WTC11 (cell line): ENCODE measurements around the gene AHSA1. TPM values are rescaled to one million over a fixed set of nuclear protein-coding genes. Genes with fewer than 3 reads are reported as not detected.

Source experiments
- ATAC-seq: fragments of 200-7000 bp; cut with Tn5 transposase; 2 replicates; pipeline ENCODE4 v1.10.0; 2021; ENCODE audit warnings: mild to moderate bottlenecking, moderate library complexity
- CTCF ChIA-PET: fragments of 300-600 bp; sonication (Branson Sonifier 250); formaldehyde crosslinking; loops from one replicate; lab custom pipeline; 2021; ENCODE audit warnings: antibody characterized with exemption; lab: Charles Lee
- POLR2A ChIA-PET: fragments of 350-600 bp; sonication (Branson Sonifier 250); formaldehyde crosslinking; loops from one replicate; lab custom pipeline; 2021; ENCODE audit warnings: antibody characterized with exemption; lab: Charles Lee
- DNase-seq: peaks from one replicate; pipeline ENCODE4 v3.0.0; 2021; ENCODE audit warnings: low spot score
- H3K27ac Mint-ChIP-seq: 2 replicates; pipeline ENCODE4 v1.8.0; 2021; ENCODE audit warnings: mixed read lengths
- H3K27me3 Mint-ChIP-seq: 2 replicates; pipeline ENCODE4 v1.8.0; 2021; ENCODE audit warnings: low read depth, mild to moderate bottlenecking, moderate library complexity, mixed read lengths
- H3K36me3 Mint-ChIP-seq: 2 replicates; pipeline ENCODE4 v1.8.0; 2021; ENCODE audit warnings: mixed read lengths
- H3K4me1 Mint-ChIP-seq: 2 replicates; pipeline ENCODE4 v1.8.0; 2022; ENCODE audit warnings: mixed read lengths
- H3K4me3 Mint-ChIP-seq: 2 replicates; pipeline ENCODE4 v1.8.0; 2021; ENCODE audit warnings: mild to moderate bottlenecking, moderate library complexity, mixed read lengths
- H3K9me3 Mint-ChIP-seq: 2 replicates; pipeline ENCODE4 v1.8.0; 2021; ENCODE audit warnings: mixed read lengths
- AFF4 ChIP-seq: sonication (generic); formaldehyde crosslinking; IDR thresholded peaks from 2 replicates; pipeline ENCODE4 v1.8.1; 2023; ENCODE audit warnings: mild to moderate bottlenecking, missing genetic modification reagents, borderline replicate concordance
- ATF2 ChIP-seq: sonication (generic); formaldehyde crosslinking; IDR thresholded peaks from 2 replicates; pipeline ENCODE4 v1.8.1; 2022; ENCODE audit warnings: low read depth, missing genetic modification reagents, borderline replicate concordance
- ATF3 ChIP-seq: sonication (generic); formaldehyde crosslinking; conservative IDR thresholded peaks from 2 replicates; pipeline ENCODE4 v1.8.1; 2022; ENCODE audit warnings: mild to moderate bottlenecking, missing genetic modification reagents
- CREB1 ChIP-seq: sonication (generic); formaldehyde crosslinking; IDR thresholded peaks from 2 replicates; pipeline ENCODE4 v1.8.0; 2023; ENCODE audit warnings: mild to moderate bottlenecking, missing genetic modification reagents
- ELF4 ChIP-seq: sonication (generic); formaldehyde crosslinking; IDR thresholded peaks from 2 replicates; pipeline ENCODE4 v1.8.1; 2022; ENCODE audit warnings: low read depth, mild to moderate bottlenecking, moderate library complexity, missing genetic modification reagents
- ERG ChIP-seq: fragments of 250-450 bp; sonication (Bioruptor Pico); IDR thresholded peaks from 2 replicates; pipeline ENCODE4 v1.8.0; 2021; ENCODE audit warnings: mild to moderate bottlenecking
- ESRRA ChIP-seq: sonication (generic); formaldehyde crosslinking; IDR thresholded peaks from 2 replicates; pipeline ENCODE4 v1.8.1; 2022; ENCODE audit warnings: mild to moderate bottlenecking, missing genetic modification reagents, borderline replicate concordance
- ETV6 ChIP-seq: sonication (generic); formaldehyde crosslinking; IDR thresholded peaks from 2 replicates; pipeline ENCODE4 v1.8.1; 2022; ENCODE audit warnings: mild to moderate bottlenecking, missing genetic modification reagents
- FOXK1 ChIP-seq: sonication (generic); formaldehyde crosslinking; IDR thresholded peaks from 2 replicates; pipeline ENCODE4 v1.8.0; 2022; ENCODE audit warnings: mild to moderate bottlenecking, moderate library complexity, missing genetic modification reagents
- FOXP1 ChIP-seq: sonication (generic); formaldehyde crosslinking; IDR thresholded peaks from 2 replicates; pipeline ENCODE4 v1.8.0; 2022; ENCODE audit warnings: missing genetic modification reagents, mild to moderate bottlenecking, moderate library complexity, borderline replicate concordance
- MAX ChIP-seq: sonication (generic); formaldehyde crosslinking; IDR thresholded peaks from 2 replicates; pipeline ENCODE4 v1.8.0; 2022; ENCODE audit warnings: mild to moderate bottlenecking, missing genetic modification reagents
- NFE2L1 ChIP-seq: sonication (generic); formaldehyde crosslinking; IDR thresholded peaks from 2 replicates; pipeline ENCODE4 v1.8.1; 2023; ENCODE audit warnings: missing genetic modification reagents
- NFYB ChIP-seq: sonication (generic); formaldehyde crosslinking; conservative IDR thresholded peaks from 2 replicates; pipeline ENCODE4 v1.8.0; 2022; ENCODE audit warnings: low read depth, missing genetic modification reagents
- OVOL2 ChIP-seq: fragments of 250-450 bp; sonication (Bioruptor Pico); IDR thresholded peaks from 2 replicates; pipeline ENCODE4 v1.9.0; 2021; ENCODE audit warnings: mild to moderate bottlenecking, borderline replicate concordance
- SMAD3 ChIP-seq: sonication (generic); formaldehyde crosslinking; IDR thresholded peaks from 2 replicates; pipeline ENCODE4 v1.8.0; 2022; ENCODE audit warnings: missing genetic modification reagents, mild to moderate bottlenecking, borderline replicate concordance
- TEAD1 ChIP-seq: sonication (generic); formaldehyde crosslinking; IDR thresholded peaks from 2 replicates; pipeline ENCODE4 v1.8.0; 2022; ENCODE audit warnings: mild to moderate bottlenecking, missing genetic modification reagents
- ZBTB21 ChIP-seq: sonication (generic); formaldehyde crosslinking; IDR thresholded peaks from 2 replicates; pipeline ENCODE4 v1.8.1; 2023; ENCODE audit warnings: mild to moderate bottlenecking, missing genetic modification reagents, borderline replicate concordance
- ZBTB43 ChIP-seq: sonication (generic); formaldehyde crosslinking; IDR thresholded peaks from 2 replicates; pipeline ENCODE4 v1.8.1; 2023; ENCODE audit warnings: mild to moderate bottlenecking, missing genetic modification reagents
- ZNF263 ChIP-seq: sonication (generic); formaldehyde crosslinking; IDR thresholded peaks from 2 replicates; pipeline ENCODE4 v1.8.1; 2022; ENCODE audit warnings: low read depth, mild to moderate bottlenecking, moderate library complexity, missing genetic modification reagents
- ZNF532 ChIP-seq: fragments of 250-450 bp; sonication (Bioruptor Pico); IDR thresholded peaks from 2 replicates; pipeline ENCODE4 v1.9.0; 2021; ENCODE audit warnings: mild to moderate bottlenecking, borderline replicate concordance
- ZNF671 ChIP-seq: fragments of 250-450 bp; sonication (Bioruptor Pico); IDR thresholded peaks from 2 replicates; pipeline ENCODE4 v1.8.0; 2021; ENCODE audit warnings: mild to moderate bottlenecking
- total RNA-seq: library from RNA; stranded (reverse); gene quantifications from 3 replicates; pipeline ENCODE4 v1.2.3, GENCODE V29; 2021

The AHSA1 gene
- total RNA-seq, 1 experiment from 2014 or later = 186 TPM

GRCh38 chr14:77474479-77475177 is 16.7 kb downstream of the AHSA1 start:
- peaks cover 33% of the 10 kb centered on the region for H3K4me1 Mint-ChIP-seq
- no peak overlapping the region for H3K27ac Mint-ChIP-seq
- no peaks in the 10 kb centered on the region for H3K27me3 Mint-ChIP-seq
- ATAC-seq = no peak
- no peaks in the 10 kb centered on the region for H3K36me3 Mint-ChIP-seq
- ChIA-PET CTCF (interaction anchor here (0.5 kb wide), 1 partner anchor 56 kb away, joined by 3 read pairs; no protein-coding TSS in a partner anchor), POLR2A (interaction anchor here (1.3 kb wide), 1 partner anchor 17 kb away, joined by 3 read pairs; the partner anchor contains the start of gene VIPAS39)
- no peaks in the 10 kb centered on the region for H3K9me3 Mint-ChIP-seq
- no peak overlapping the region for H3K4me3 Mint-ChIP-seq
- TF ChIP-seq FOXP1 (no peak), NFE2L1 (CRISPR knock-in tag) (no peak), ERG (CRISPR knock-in tag) (no peak), FOXK1 (CRISPR knock-in tag) (no peak), ATF3 (no peak), ZNF671 (CRISPR knock-in tag) (no peak), ZBTB21 (CRISPR knock-in tag) (no peak), NFYB (CRISPR knock-in tag) (no peak), ZNF263 (no peak), ATF2 (CRISPR knock-in tag) (no peak)
- no peak for DNase-seq

- peaks cover 26% of the 10 kb centered on the region for H3K4me1 Mint-ChIP-seq
- no peak overlapping the region for H3K27ac Mint-ChIP-seq
- peak; percentile 20 for ATAC-seq
- no peak for DNase-seq
- no peak overlapping the region for H3K4me3 Mint-ChIP-seq
- POLR2A ChIA-PET = no interaction called here
- no peaks in the 10 kb centered on the region for H3K9me3 Mint-ChIP-seq
- H3K27me3 Mint-ChIP-seq = no peaks in the 10 kb centered on the region
- CTCF ChIA-PET = interaction anchor here (1.0 kb wide), 1 partner anchor 17 kb away, joined by 6 read pairs; no protein-coding TSS in a partner anchor
- H3K36me3 Mint-ChIP-seq = no peaks in the 10 kb centered on the region
- TF ChIP-seq TEAD1 (CRISPR knock-in tag) (no peak), AFF4 (CRISPR knock-in tag) (no peak), NFYB (CRISPR knock-in tag) (no peak), ETV6 (no peak), ZBTB43 (CRISPR knock-in tag) (no peak), MAX (CRISPR knock-in tag) (no peak), SMAD3 (no peak), ESRRA (no peak), ZNF532 (no peak), OVOL2 (CRISPR knock-in tag) (no peak), ELF4 (CRISPR knock-in tag) (no peak), CREB1 (CRISPR knock-in tag) (no peak)
Observed at GRCh38 chr14:77475432-77476115, 17.7 kb downstream of the AHSA1 start.
